Activated naive CD4-positive, alpha-beta T cell treated with anti-CD3 and anti-CD28 coated beads, Interleukin-2, amount 10 ng/mL, durations not matched to agents 7 days and 5 days (primary cell): ENCODE data around the gene CEP162.
A peak's percentile ranks its signal among the peaks of the same experiment; 100 is the strongest.

Source experiments
- CTCF ChIA-PET: fragments of 350-600 bp; sonication (Branson Sonifier 250); formaldehyde crosslinking; loops from one replicate; lab custom pipeline; 2021; ENCODE audit warnings: antibody characterized with exemption; lab: Charles Lee
- DNase-seq: peaks from one replicate; pipeline ENCODE4 v3.0.0-alpha.2; 2020
- H3K27ac Mint-ChIP-seq: one replicate; pipeline ENCODE4 v1.8.0; 2021; ENCODE audit warnings: mild to moderate bottlenecking, moderate library complexity, mixed read lengths
- H3K27me3 Mint-ChIP-seq: one replicate; pipeline ENCODE4 v1.8.0; 2021; ENCODE audit warnings: mild to moderate bottlenecking, mixed read lengths
- H3K36me3 Mint-ChIP-seq: one replicate; pipeline ENCODE4 v1.8.0; 2021; ENCODE audit warnings: mixed read lengths
- H3K4me1 Mint-ChIP-seq: one replicate; pipeline ENCODE4 v1.8.0; 2021; ENCODE audit warnings: mixed read lengths
- H3K4me3 Mint-ChIP-seq: one replicate; pipeline ENCODE4 v1.8.0; 2021; ENCODE audit warnings: mild to moderate bottlenecking, moderate library complexity, mixed read lengths
- H3K9me3 Mint-ChIP-seq: one replicate; pipeline ENCODE4 v1.8.0; 2021; ENCODE audit warnings: mixed read lengths

Gene CEP162, protein sequence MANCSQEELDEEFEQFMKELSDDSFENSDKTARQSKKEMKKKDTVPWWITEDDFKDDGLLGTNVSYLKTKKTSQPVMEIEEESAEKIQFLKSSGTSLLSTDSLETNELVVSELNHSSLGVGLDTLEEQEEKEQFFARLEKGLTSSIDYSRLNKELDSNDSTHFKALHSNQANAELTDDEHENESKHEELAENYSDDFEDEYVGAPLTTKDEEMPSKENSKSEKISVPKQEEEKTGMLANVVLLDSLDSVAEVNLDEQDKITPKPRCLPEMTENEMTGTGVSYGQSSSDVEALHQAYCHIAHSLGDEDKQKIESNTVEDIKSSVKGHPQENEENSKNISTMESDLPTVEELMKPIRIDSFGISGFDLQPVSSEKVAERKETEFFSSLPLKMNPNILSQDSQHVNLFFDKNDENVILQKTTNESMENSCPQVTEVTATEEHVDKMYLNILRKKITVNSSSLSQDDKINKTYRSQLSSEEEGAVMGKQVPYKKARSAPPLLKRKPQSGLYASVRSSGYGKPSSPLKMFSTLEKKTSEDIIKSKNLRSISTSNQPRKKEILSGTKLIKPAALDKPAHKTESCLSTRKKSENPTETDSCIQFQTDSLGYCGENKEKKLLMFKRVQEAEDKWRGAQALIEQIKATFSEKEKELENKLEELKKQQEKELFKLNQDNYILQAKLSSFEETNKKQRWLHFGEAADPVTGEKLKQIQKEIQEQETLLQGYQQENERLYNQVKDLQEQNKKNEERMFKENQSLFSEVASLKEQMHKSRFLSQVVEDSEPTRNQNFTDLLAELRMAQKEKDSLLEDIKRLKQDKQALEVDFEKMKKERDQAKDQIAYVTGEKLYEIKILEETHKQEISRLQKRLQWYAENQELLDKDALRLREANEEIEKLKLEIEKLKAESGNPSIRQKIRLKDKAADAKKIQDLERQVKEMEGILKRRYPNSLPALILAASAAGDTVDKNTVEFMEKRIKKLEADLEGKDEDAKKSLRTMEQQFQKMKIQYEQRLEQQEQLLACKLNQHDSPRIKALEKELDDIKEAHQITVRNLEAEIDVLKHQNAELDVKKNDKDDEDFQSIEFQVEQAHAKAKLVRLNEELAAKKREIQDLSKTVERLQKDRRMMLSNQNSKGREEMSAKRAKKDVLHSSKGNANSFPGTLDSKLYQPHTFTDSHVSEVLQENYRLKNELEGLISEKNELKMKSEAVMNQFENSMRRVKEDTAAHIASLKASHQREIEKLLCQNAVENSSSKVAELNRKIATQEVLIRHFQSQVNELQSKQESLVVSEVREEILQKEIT (N-terminal part only)

GRCh38 chr6:84227434-84228197, at the start of gene CEP162:
CEP162 (minus strand) TSS chr6:84227643; CDS start chr6:84226393, 1,250 bp downstream.
- Mint-ChIP-seq H3K4me3 (peak within 1 kb of the TSS; percentile 98), H3K9me3 (no peaks in the 10 kb centered on the region), H3K27me3 (peaks cover 1% of the 10 kb centered on the region), H3K36me3 (no peaks in the 10 kb centered on the region), H3K27ac (peak within 1 kb of the TSS; percentile 87), H3K4me1 (peaks cover 21% of the 10 kb centered on the region)
- CTCF ChIA-PET = interaction anchor here (1.2 to 1.7 kb wide), 7 partner anchors 44 to 1162 kb away, joined by 3 to 8 read pairs (median 3); partner anchors contain the start of genes CYB5R4, DOP1A and UBE3D
- peak; percentile 94 for DNase-seq

DNA sequence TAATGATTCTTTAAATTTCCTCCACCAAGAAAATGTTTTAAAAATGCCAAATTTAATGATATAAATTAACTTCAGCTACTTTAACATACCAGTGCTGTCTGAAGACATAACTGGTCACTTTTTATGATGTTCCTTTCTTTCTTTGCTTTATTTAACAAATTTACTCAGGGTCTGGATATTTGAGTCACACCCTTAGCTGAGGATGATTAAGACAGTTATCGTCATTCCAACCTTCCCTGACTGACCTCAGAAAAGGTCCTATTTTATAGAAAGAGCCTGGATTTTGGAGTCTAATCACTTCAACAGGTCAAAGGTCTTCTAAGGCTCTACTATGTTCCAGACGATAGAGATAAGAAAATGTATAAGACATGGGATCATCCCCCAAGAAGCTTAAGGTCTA, 47.4 kb upstream of the CEP162 start:
- no peaks in the 10 kb centered on the region for H3K27me3 Mint-ChIP-seq
- DNase-seq = no peak
- no peaks in the 10 kb centered on the region for H3K36me3 Mint-ChIP-seq
- CTCF ChIA-PET = no interaction called here
- H3K27ac Mint-ChIP-seq = no peak overlapping the region
- no peaks in the 10 kb centered on the region for H3K9me3 Mint-ChIP-seq
- no peaks in the 10 kb centered on the region for H3K4me1 Mint-ChIP-seq
- H3K4me3 Mint-ChIP-seq = no peak overlapping the region

GRCh38 chr6:84273048-84273809, 45.8 kb upstream of the CEP162 start:
- no peaks in the 10 kb centered on the region for H3K9me3 Mint-ChIP-seq
- DNase-seq = no peak
- no peaks in the 10 kb centered on the region for H3K4me1 Mint-ChIP-seq
- H3K36me3 Mint-ChIP-seq = no peaks in the 10 kb centered on the region
- H3K27ac Mint-ChIP-seq = no peak overlapping the region
- CTCF ChIA-PET = no interaction called here
- no peak overlapping the region for H3K4me3 Mint-ChIP-seq
- H3K27me3 Mint-ChIP-seq = no peaks in the 10 kb centered on the region

DNA sequence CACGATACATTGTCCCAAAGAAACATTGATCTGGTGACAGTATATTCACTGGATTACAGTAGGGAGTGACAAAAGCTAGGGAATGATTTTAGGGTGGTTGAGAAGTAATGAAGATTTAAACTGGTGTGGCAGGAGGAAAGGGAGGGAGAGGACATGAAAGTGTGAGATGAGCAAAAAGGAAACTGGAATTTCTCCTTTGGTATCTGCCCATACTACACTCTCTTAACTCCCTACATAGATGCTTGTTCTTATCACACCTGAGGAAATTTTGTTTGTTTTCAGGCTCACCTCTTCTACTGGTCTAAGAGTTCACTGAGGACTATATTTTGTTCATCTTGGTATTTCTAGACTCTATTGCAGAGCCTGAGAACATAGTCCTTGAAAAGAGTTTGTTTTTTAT, 44.9 kb upstream of the CEP162 start:
- H3K4me3 Mint-ChIP-seq = no peak overlapping the region
- no peaks in the 10 kb centered on the region for H3K36me3 Mint-ChIP-seq
- CTCF ChIA-PET = no interaction called here
- no peaks in the 10 kb centered on the region for H3K27me3 Mint-ChIP-seq
- no peak overlapping the region for H3K27ac Mint-ChIP-seq
- no peaks in the 10 kb centered on the region for H3K4me1 Mint-ChIP-seq
- H3K9me3 Mint-ChIP-seq = no peaks in the 10 kb centered on the region
- no peak for DNase-seq

DNA sequence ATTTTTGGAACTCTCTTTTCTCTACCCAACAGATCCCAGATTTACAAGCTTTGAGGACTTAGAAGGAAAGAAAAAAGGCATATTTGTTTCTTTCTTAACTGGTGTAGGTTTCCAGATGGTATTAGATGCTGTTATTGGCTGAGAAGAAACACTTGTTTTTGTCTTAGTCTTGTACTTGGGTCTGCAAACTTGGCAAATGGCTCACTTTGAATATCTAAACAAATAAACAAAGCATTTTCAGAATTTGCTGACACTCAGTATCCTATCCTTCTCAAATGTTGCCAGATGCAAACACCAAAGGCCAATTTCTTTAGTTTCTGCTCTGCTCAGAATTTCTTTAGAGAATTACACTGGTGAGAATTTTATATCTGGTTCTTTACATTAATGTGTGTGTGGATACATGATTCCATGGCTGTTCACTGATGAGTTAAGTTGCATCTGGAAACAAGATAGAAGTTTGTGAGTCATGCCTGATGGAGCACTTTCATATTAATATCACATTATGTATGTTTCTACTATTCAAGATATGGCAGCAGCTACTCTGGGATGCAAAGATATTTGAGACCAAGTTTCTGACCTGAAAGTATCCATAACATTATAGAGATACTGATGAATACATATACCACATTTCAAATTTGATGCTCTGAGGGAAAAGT, 43.7 kb upstream of the CEP162 start:
- Mint-ChIP-seq H3K27me3 (no peaks in the 10 kb centered on the region), H3K4me1 (no peaks in the 10 kb centered on the region), H3K4me3 (no peak overlapping the region), H3K36me3 (no peaks in the 10 kb centered on the region), H3K27ac (no peak overlapping the region), H3K9me3 (no peaks in the 10 kb centered on the region)
- no peak for DNase-seq
- CTCF ChIA-PET = no interaction called here

DNA sequence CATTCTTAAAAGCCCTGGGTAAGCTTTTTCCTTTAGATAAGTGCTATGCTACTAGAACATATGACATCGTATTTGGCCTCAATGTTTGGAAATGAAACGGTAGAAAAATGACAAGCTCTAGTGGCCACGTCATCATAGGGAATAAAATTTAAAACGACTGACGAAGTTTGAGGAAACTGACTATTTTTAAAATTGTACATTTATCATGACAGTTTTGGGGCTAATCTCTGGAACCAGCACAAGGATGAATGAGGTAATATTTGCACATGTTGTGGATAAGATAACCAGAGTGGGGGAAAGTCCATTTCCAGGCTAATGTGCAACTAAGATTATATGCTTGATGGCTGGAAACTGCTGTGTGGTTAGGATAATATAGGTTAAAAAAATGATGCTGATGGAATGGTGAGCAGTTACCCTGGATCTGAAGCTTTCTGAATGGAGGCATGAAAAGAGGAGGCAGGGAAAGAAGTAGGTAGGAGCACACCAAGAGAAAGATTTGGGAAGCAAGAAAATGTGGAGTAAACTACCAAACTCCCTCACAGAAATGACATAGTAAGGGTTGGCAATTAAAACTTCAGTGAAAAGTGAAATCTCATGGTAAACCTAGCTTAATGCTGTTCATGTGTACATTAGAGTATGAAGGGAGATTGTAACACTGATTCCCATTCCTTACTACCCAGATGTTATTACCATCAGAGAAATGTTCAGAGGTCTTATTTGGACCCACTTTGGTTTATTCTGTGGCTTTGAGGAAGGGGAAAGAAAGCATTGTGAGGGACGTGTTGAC, 42.7 kb upstream of the CEP162 start:
- H3K9me3 Mint-ChIP-seq = no peaks in the 10 kb centered on the region
- no peaks in the 10 kb centered on the region for H3K4me1 Mint-ChIP-seq
- H3K27ac Mint-ChIP-seq = no peak overlapping the region
- CTCF ChIA-PET = no interaction called here
- no peak for DNase-seq
- H3K27me3 Mint-ChIP-seq = no peaks in the 10 kb centered on the region
- no peak overlapping the region for H3K4me3 Mint-ChIP-seq
- H3K36me3 Mint-ChIP-seq = no peaks in the 10 kb centered on the region

DNA sequence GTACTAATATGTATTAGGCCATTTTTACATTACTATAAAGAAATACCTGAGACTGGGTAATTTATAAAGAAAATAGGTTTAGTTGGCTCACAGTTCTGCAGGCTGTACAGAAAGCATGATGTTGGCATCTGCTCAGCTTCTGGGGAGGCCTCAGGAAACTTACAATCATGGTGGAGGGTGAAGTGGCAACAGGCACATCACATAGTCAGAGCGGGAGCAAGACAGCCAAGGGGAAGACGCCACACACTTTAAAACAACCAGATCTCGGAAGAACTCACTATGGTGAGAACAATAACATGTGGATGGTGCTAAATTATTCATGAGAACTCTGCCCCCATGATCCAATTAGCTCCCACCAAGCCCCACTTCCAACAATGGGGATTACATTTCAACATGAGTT, 41.3 kb upstream of the CEP162 start:
- no peak for DNase-seq
- Mint-ChIP-seq H3K4me1 (no peaks in the 10 kb centered on the region), H3K27ac (no peak overlapping the region), H3K36me3 (no peaks in the 10 kb centered on the region), H3K9me3 (no peaks in the 10 kb centered on the region), H3K27me3 (no peaks in the 10 kb centered on the region), H3K4me3 (no peak overlapping the region)
- CTCF ChIA-PET = no interaction called here

GRCh38 chr6:84263557-84263956, 36.1 kb upstream of the CEP162 start:
- H3K27me3 Mint-ChIP-seq = no peaks in the 10 kb centered on the region
- no peaks in the 10 kb centered on the region for H3K9me3 Mint-ChIP-seq
- no peak overlapping the region for H3K27ac Mint-ChIP-seq
- H3K4me1 Mint-ChIP-seq = no peaks in the 10 kb centered on the region
- CTCF ChIA-PET = no interaction called here
- no peak overlapping the region for H3K4me3 Mint-ChIP-seq
- H3K36me3 Mint-ChIP-seq = no peaks in the 10 kb centered on the region
- DNase-seq = no peak

DNA sequence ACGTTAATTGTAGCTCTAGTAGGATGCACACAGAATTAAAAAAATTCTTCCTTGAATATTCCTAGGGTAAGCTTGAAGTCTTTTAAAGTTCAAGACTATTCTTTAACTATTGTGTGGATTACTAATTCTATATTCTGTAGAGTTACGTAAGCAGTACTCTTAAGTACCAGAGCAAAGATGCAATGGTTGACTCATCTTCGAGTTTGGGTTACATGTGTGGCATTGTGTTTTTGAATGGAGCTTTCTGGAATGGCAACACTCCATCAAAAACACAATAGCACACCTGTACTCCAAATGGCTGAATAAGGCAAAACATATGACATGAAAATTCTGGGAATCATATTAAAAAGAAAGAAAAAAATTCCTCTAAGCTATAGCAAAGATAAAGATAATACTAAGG, 33.5 kb upstream of the CEP162 start:
- Mint-ChIP-seq H3K9me3 (no peaks in the 10 kb centered on the region), H3K36me3 (no peaks in the 10 kb centered on the region), H3K27ac (no peak overlapping the region), H3K4me3 (no peak overlapping the region), H3K27me3 (no peaks in the 10 kb centered on the region), H3K4me1 (no peaks in the 10 kb centered on the region)
- DNase-seq = no peak
- CTCF ChIA-PET = no interaction called here

DNA sequence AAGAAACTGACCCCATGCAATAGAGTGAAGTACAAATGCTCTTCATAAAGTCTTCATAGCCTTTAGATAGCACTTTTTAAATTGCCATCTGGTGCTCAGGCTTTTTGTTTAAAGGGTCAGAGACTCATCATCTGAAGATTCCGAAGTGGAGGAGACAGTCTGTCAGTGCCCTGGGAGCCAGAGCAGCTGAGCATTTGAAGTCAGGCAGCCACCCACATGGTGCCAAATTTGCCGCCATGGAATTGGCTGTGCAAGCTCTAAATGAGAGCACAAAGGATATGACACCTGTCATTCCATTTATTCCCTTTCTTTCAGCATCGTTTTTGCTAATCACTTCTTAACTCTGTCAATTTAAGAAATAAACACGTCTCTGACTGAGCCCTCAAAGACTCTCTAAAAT, 32.8 kb upstream of the CEP162 start:
- no peak overlapping the region for H3K27ac Mint-ChIP-seq
- no peaks in the 10 kb centered on the region for H3K4me1 Mint-ChIP-seq
- no peak overlapping the region for H3K4me3 Mint-ChIP-seq
- no peak for DNase-seq
- H3K9me3 Mint-ChIP-seq = no peaks in the 10 kb centered on the region
- CTCF ChIA-PET = no interaction called here
- no peaks in the 10 kb centered on the region for H3K27me3 Mint-ChIP-seq
- H3K36me3 Mint-ChIP-seq = no peaks in the 10 kb centered on the region

DNA sequence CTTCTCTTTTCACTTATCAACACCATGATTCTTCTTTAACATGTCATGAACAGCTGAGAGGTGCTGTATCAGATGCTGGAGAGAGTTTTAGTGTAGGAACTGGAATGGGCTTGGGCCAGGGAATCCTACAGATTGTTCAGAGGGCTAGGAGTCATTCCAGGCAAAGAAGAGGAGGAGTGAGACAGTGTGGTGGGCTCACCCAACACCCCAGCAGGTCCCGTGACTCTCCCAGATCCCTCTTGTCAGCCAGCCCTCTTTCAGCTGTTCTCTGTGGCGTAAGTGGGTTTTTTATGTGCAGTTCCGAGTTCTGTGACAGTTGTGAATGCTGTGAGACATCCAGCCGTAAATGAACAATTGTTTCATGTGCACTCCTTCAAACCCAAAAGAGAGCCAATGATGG, 31.4 kb upstream of the CEP162 start:
- Mint-ChIP-seq H3K4me3 (no peak overlapping the region), H3K4me1 (no peaks in the 10 kb centered on the region), H3K27me3 (no peaks in the 10 kb centered on the region), H3K27ac (no peak overlapping the region), H3K9me3 (no peaks in the 10 kb centered on the region), H3K36me3 (no peaks in the 10 kb centered on the region)
- CTCF ChIA-PET = no interaction called here
- no peak for DNase-seq

DNA sequence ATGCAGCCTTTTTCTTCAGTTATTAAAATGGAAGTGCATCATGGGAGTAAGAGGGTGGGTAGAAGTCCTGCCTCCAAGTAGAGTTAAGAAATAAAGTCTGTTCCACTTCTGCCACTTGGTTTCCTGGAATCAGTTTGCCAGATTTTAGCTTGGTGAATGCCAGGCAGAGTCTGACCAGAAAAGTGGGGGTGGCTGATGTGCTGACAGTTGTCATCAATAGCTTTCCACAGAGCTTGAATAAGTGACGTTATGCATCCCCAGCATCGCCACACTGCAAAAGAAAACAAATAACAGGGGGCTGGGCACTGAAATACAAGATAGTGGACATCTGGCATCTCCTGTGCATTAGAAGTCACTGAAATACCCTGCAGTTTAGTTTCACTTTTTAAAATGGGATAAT, 30.8 kb upstream of the CEP162 start:
- no peak for DNase-seq
- CTCF ChIA-PET = no interaction called here
- Mint-ChIP-seq H3K27me3 (no peaks in the 10 kb centered on the region), H3K9me3 (no peaks in the 10 kb centered on the region), H3K36me3 (no peaks in the 10 kb centered on the region), H3K4me1 (no peaks in the 10 kb centered on the region), H3K27ac (no peak overlapping the region), H3K4me3 (no peak overlapping the region)
